ENCODE measurements around the gene MATN3.

The MATN3 gene

GRCh38 chr2:19993731-19994130, 18.7 kb downstream of the MATN3 start:
- DNase-seq, result no peak

- no peak for DNase-seq
Measured at GRCh38 chr2:19991895-19992294, 20.6 kb downstream of the MATN3 start.

- peak in 1 of 3 experiments; percentile 65 for DNase-seq
Measured at GRCh38 chr2:19990416-19990728, 22.1 kb downstream of the MATN3 start.

- DNase-seq, result peak; percentile 97 to 99 (median 98)
Measured at GRCh38 chr2:19989667-19990415, 22.6 kb downstream of the MATN3 start, which contains the start of gene WDR35. Gene WDR35 (minus strand): TSS chr2:19990105. CDS start chr2:19990015, 90 bp downstream.

- peak in 1 of 3 experiments; percentile 49 for DNase-seq
Measured at GRCh38 chr2:19989342-19989666, 23.2 kb downstream of the MATN3 start.

- DNase-seq, result no peak
Measured at GRCh38 chr2:19988600-19988999, 23.9 kb downstream of the MATN3 start.

- DNase-seq, result no peak
Measured at GRCh38 chr2:19987936-19988335, 24.5 kb downstream of the MATN3 start.

- no peak for DNase-seq
Measured at GRCh38 chr2:19982268-19982667, 30.2 kb downstream of the MATN3 start.

- no peak for DNase-seq
Measured at GRCh38 chr2:19979932-19980331, 32.5 kb downstream of the MATN3 start.

GRCh38 chr2:19973466-19973865, 39.0 kb downstream of the MATN3 start:
- DNase-seq, result no peak

- no peak for DNase-seq
Measured at GRCh38 chr2:19971691-19972090, 40.8 kb downstream of the MATN3 start.

- DNase-seq, result no peak
Measured at GRCh38 chr2:19963386-19963785, 49.1 kb downstream of the MATN3 start.

GRCh38 chr2:19955544-19956422, 56.7 kb downstream of the MATN3 start:
- peak; percentile 42 to 80 (median 44) for DNase-seq

- DNase-seq, result no peak
Measured at GRCh38 chr2:19949071-19949470, 63.4 kb downstream of the MATN3 start.

- no peak for DNase-seq
Measured at GRCh38 chr2:19947184-19947940, 65.1 kb downstream of the MATN3 start.

GRCh38 chr2:19944205-19944845, 68.1 kb downstream of the MATN3 start:
- no peak for DNase-seq

- no peak for DNase-seq
Measured at GRCh38 chr2:19943189-19943588, 69.3 kb downstream of the MATN3 start.

GRCh38 chr2:19942199-19942598, 70.3 kb downstream of the MATN3 start:
- no peak for DNase-seq
